HG03354 (cell line): Measurements from ENCODE around the gene TMA7.
"Not testable (repeated sequence)": the region's sequence is repeated elsewhere in the genome, so short reads cannot be mapped to it uniquely, and the experiment has no call there.

Experiments used
- ATAC-seq: cut with Tn5 transposase; IDR thresholded peaks from one replicate; pipeline ENCODE4 v1.9.1; 2021; ENCODE audit warnings: mild to moderate bottlenecking; ENCODE audit not compliant: unreplicated experiment, poor library complexity, severe bottlenecking

Gene TMA7

GRCh38 chr3:48439820-48440589 lies at the start of gene TMA7, which contains the start of gene CCDC51:
Gene TMA7 (plus strand): TSS chr3:48440257. CDS start chr3:48440297, 40 bp downstream.
Gene CCDC51 (minus strand): TSS chr3:48440119. CDS start chr3:48435128, 4,991 bp downstream.
- peak; percentile 96 for ATAC-seq

GRCh38 chr3:48394391-48394790 lies 45.7 kb upstream of the TMA7 start:
- no peak for ATAC-seq

- no peak for ATAC-seq
These were observed 44.3 kb upstream of the TMA7 start for GRCh38 chr3:48395714-48396113.

- no peak for ATAC-seq
These were observed 42.0 kb upstream of the TMA7 start for GRCh38 chr3:48397767-48398681.

GRCh38 chr3:48398701-48399386 lies 41.2 kb upstream of the TMA7 start:
- no peak for ATAC-seq

- ATAC-seq = no peak
These were observed 40.5 kb upstream of the TMA7 start for GRCh38 chr3:48399387-48400172.

GRCh38 chr3:48400824-48401433 lies 39.1 kb upstream of the TMA7 start:
- no peak for ATAC-seq

GRCh38 chr3:48401434-48401901 lies 38.6 kb upstream of the TMA7 start:
- ATAC-seq = not testable (repeated sequence)

- no peak for ATAC-seq
These were observed 37.8 kb upstream of the TMA7 start for GRCh38 chr3:48402281-48402732.

- no peak for ATAC-seq
These were observed 37.1 kb upstream of the TMA7 start for GRCh38 chr3:48402907-48403306.

GRCh38 chr3:48403533-48404439 lies 36.3 kb upstream of the TMA7 start:
- ATAC-seq = no peak

GRCh38 chr3:48404440-48405342 lies 35.4 kb upstream of the TMA7 start:
- ATAC-seq = no peak

- ATAC-seq = no peak
These were observed 34.6 kb upstream of the TMA7 start for GRCh38 chr3:48405343-48405881.

- no peak for ATAC-seq
These were observed 34.1 kb upstream of the TMA7 start for GRCh38 chr3:48405971-48406370.

- ATAC-seq = no peak
These were observed 33.3 kb upstream of the TMA7 start for GRCh38 chr3:48406443-48407431.
